Pancreas (tissue), 10 donors: ENCODE results near the gene WWC1. TPM values are rescaled to one million over a fixed set of nuclear protein-coding genes. Genes with fewer than 3 reads are reported as not detected.

Experiments used
- ATAC-seq, 4 donors: fragments of 200-7000 bp; cut with Tn5 transposase; one replicate each; pipeline versions ENCODE4 v1.8.0 to v1.9.1; 2020; ENCODE audit warnings: mild to moderate bottlenecking in 4 of 4, moderate library complexity in 4 of 4
- DNase-seq, 6 donors: peaks; one replicate each; pipeline ENCODE4 v3.0.0-alpha.2; 2020
- FAIRE-seq: peaks from 2 replicates; lab custom pipeline; 2012; peaks lifted over from hg19 to GRCh38; lab: Jason Lieb, UNC
- H3K27ac ChIP-seq, 4 donors: fragments of 200-600 bp; sonication (generic); 1 replicate in 3 of 4; 2 replicates in 1 of 4; pipeline versions ENCODE4 v1.5.0 to v1.8.0; 2020
- H3K27me3 ChIP-seq, 4 donors: fragments of 200-600 bp; one replicate each; pipeline ENCODE4 v1.8.0; 2021
- H3K36me3 ChIP-seq, 3 donors: fragments of 200-600 bp; sonication (generic) in 1 of 3; one replicate each; pipeline versions ENCODE4 v1.5.0 to v1.8.0; 2020 to 2021
- H3K4me1 ChIP-seq, 3 donors: fragments of 200-600 bp; one replicate each; pipeline ENCODE4 v1.8.0; 2021
- H3K4me3 ChIP-seq, 4 donors: fragments of 200-600 bp; sonication (generic) in 2 of 4; one replicate each; pipeline versions ENCODE4 v1.5.0 to v1.8.0; 2020 to 2021
- H3K9me3 ChIP-seq, 4 donors: fragments of 200-600 bp; one replicate each; pipeline ENCODE4 v1.8.0; 2021
- CTCF ChIP-seq, 4 donors: fragments of 200-600 bp; sonication (generic) in 3 of 4; IDR thresholded peaks; one replicate each; pipeline versions ENCODE4 v1.5.0 to v1.8.0; 2021; ENCODE audit warnings: antibody characterized with exemption in 4 of 4
- WGBS, 2 donors: extraction: QIAGEN DNeasy Blood & Tissue Kit; methylation state at CpG; one replicate each; pipeline ENCODE4 v1.1.7; 2013; 5-methylcytosine and 5-hydroxymethylcytosine counted together
- intact Hi-C, 3 donors: fragments of 100-400 bp; cut with DNase I; formaldehyde crosslinking; loops; one replicate each; pipeline versions ENCODE4 v1.11.1 to v1.14.2; 2022
- polyA plus RNA-seq, 2 donors: library from polyadenylated mRNA; stranded (reverse); fragments of 200-250 nt; gene quantifications; one replicate each; pipeline ENCODE4 v1.2.3, GENCODE V29; 2013
- total RNA-seq, 6 donors: library from RNA; stranded (reverse); fragmentation: NEBNext Ultra II Directional in 4 of 6; extraction: Animal tissue kit (Norgen Biotek cat#: 25700) in 4 of 6; gene quantifications; one replicate each; pipeline versions ENCODE4 v1.2.1 to v1.2.4, GENCODE V29; 2021 to 2023
- donor health status: healthy with polysubstance abuse.
- donor health status: DM: no; HTN: no; CAD: no; lungs with moderate emphysema.
- donor health status: DM: no; HTN: no; CAD: no.
- donor health status: control.
- donor health status: control.
- donor health status: Bipolar disorder and iron deficiency.
- donor health status: DM: yes; HTN: yes; CAD: no.
- donor health status: DM: no; HTN: no; CAD: no.
- donor health status: DM: no; HTN: no; CAD: no.
- donor health status: DM: yes; HTN: yes; CAD: no.

WWC1 gene
- total and polyA plus RNA-seq, 8 donors: 35.0 to 54.2 (median 38.7) TPM

DNA sequence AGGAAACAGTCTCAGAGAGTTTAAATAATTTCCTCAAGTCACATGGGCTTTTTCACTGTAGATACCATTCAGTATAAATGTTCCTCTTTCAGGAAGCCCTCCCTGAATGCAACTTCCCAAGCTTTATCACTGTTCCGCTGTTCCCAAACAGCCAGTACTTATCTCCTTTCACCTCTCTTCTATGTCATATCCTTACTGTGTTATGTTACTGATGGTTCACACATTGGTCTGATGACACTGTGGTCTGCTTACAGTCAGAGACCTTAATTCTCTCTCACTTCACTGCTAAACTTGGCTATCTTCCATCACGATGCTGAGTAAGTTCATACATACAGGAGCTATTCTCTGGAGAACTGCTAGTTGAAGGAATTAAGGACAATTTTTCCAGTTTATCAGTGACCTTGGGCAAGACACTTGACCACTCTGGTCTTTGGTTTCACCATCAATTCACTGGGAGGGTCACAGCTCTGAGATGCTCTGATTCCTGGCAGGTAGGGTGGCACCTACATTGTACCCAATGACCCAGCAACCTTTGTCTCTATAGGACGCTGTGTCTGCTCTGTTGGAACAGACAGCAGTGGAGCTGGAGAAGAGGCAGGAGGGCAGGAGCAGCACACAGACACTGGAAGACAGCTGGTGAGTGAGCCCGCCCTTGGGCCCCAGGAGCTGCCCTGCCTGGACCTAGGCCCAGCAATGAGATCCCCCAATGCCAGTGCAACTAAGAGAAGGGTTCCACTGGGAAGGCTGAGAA is 152.7 kb downstream of the WWC1 start:
- intact Hi-C loops: no loop called here
- ATAC-seq: no peak
- Histone ChIP-seq H3K27me3 (no peaks in the 10 kb centered on the region), H3K27ac (no peak overlapping the region), H3K9me3 (no peaks in the 10 kb centered on the region), H3K4me1 (no peaks in the 10 kb centered on the region), H3K4me3 (no peak overlapping the region), H3K36me3 (peaks cover 0 to 38% (median 11%) of the 10 kb centered on the region in 3 donors)
- WGBS, 2 donors: 91 to 94% methylated on average over 4 of the region's 4 CpGs
- DNase-seq: no peak
- no peak for FAIRE-seq
- TF ChIP-seq CTCF (IDR thresholded peaks at IDR 0.05): no peak

DNA sequence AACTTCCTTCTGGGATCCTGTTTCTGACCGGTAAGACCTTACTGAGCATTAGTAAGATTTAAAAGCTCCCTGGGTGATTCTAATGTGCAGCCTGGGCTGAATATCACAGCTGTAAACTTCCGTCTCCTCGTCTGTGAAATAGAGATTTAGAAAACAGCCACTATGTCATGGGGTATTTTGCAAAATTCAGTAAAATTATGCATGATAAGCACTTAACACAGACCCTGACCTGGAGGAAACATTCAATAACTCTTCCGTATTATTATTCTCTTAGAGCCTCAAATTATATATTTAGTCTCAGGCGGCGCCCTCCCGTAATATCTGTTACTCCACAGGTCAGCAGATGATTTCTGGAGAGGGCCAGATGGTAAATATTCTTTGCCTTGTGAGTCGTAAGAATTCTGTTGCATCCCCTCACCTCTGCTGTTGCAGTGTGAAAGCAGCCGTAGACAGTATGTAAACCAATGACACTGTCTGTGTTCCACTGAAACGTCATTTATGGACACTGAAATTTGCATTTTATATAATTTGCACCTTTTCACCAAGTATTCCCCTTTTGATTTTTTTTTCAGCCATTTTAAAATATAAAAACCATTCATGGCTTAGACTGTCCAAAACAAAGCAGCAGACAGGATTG is 155.7 kb downstream of the WWC1 start:
- no peak for TF ChIP-seq CTCF (IDR thresholded peaks at IDR 0.05)
- Histone ChIP-seq H3K36me3 (peaks cover 0 to 32% (median 8%) of the 10 kb centered on the region in 3 donors), H3K9me3 (no peaks in the 10 kb centered on the region), H3K4me3 (no peak overlapping the region), H3K4me1 (no peaks in the 10 kb centered on the region), H3K27me3 (no peaks in the 10 kb centered on the region), H3K27ac (no peak overlapping the region)
- 89 to 93% methylated on average over 10 of the region's 10 CpGs for WGBS, 2 donors
- ATAC-seq (no peak), FAIRE-seq (no peak), DNase-seq (no peak)
- intact Hi-C loops: no loop called here

GRCh38 chr5:168447808-168448207 is 156.4 kb downstream of the WWC1 start:
- 83 to 92% methylated on average over 4 of the region's 4 CpGs for WGBS, 2 donors
- Histone ChIP-seq H3K4me1 (no peaks in the 10 kb centered on the region), H3K4me3 (no peak overlapping the region), H3K27ac (no peak overlapping the region), H3K27me3 (no peaks in the 10 kb centered on the region), H3K9me3 (no peaks in the 10 kb centered on the region), H3K36me3 (peaks cover 0 to 30% (median 8%) of the 10 kb centered on the region in 3 donors)
- FAIRE-seq (no peak), ATAC-seq (no peak), DNase-seq (no peak)
- TF ChIP-seq CTCF (IDR thresholded peaks at IDR 0.05): no peak
- intact Hi-C loops: no loop called here

GRCh38 chr5:168449166-168449565 is 157.7 kb downstream of the WWC1 start:
- intact Hi-C loops: no loop called here
- ATAC-seq (peak in 2 of 4 donors; percentile 16 to 29), FAIRE-seq (no peak)

More at GRCh38 chr5:168449166-168449565, 157.7 kb downstream of the WWC1 start:
- TF ChIP-seq CTCF (IDR thresholded peaks at IDR 0.05): no peak
- DNase-seq: no peak
- Histone ChIP-seq H3K36me3 (peaks cover 0 to 31% (median 6%) of the 10 kb centered on the region in 3 donors), H3K27ac (no peak overlapping the region), H3K4me3 (no peak overlapping the region), H3K27me3 (no peaks in the 10 kb centered on the region), H3K4me1 (no peaks in the 10 kb centered on the region), H3K9me3 (no peaks in the 10 kb centered on the region)
- 67 to 76% methylated on average over 2 of the region's 2 CpGs for WGBS, 2 donors
